Measurements from ENCODE around the gene NRIP2. TPM values are rescaled to one million over a fixed set of nuclear protein-coding genes. Genes with fewer than 3 reads are reported as not detected.

Gene NRIP2
- polyA plus RNA-seq, 4 donors: 5.8 to 36.7 (median 31.9) TPM

- DNase-seq (ENCODE audit: low read depth in 4 of 4, low spot score in 3 of 4): peak; percentile 98 to 99 (median 98)
These were observed 22.3 kb downstream of the NRIP2 start, which contains the start of gene ITFG2 for GRCh38 chr12:2812290-2813213. TSS of gene ITFG2 (plus strand) at chr12:2812668. CDS start at chr12:2812761, 93 bp downstream.

- DNase-seq (ENCODE audit: low read depth in 4 of 4, low spot score in 3 of 4): no peak
These were observed 23.0 kb downstream of the NRIP2 start for GRCh38 chr12:2811801-2812200.

GRCh38 chr12:2806700-2807099 lies 28.1 kb downstream of the NRIP2 start:
- DNase-seq (ENCODE audit: low read depth in 4 of 4, low spot score in 3 of 4): no peak

- no peak for DNase-seq (ENCODE audit: low read depth in 4 of 4, low spot score in 3 of 4)
These were observed 29.7 kb downstream of the NRIP2 start for GRCh38 chr12:2805143-2805520.

GRCh38 chr12:2804393-2805142 lies 30.3 kb downstream of the NRIP2 start:
- DNase-seq (ENCODE audit: low read depth in 4 of 4, low spot score in 3 of 4): no peak

GRCh38 chr12:2803635-2804392 lies 31.0 kb downstream of the NRIP2 start:
- no peak for DNase-seq (ENCODE audit: low read depth in 4 of 4, low spot score in 3 of 4)

GRCh38 chr12:2801044-2801783 lies 33.6 kb downstream of the NRIP2 start:
- no peak for DNase-seq (ENCODE audit: low read depth in 4 of 4, low spot score in 3 of 4)

- no peak for DNase-seq (ENCODE audit: low read depth in 4 of 4, low spot score in 3 of 4)
These were observed 34.7 kb downstream of the NRIP2 start for GRCh38 chr12:2800046-2800570.

- no peak for DNase-seq (ENCODE audit: low read depth in 4 of 4, low spot score in 3 of 4)
These were observed 37.0 kb downstream of the NRIP2 start for GRCh38 chr12:2797721-2798418.

GRCh38 chr12:2796187-2796666 lies 38.6 kb downstream of the NRIP2 start:
- no peak for DNase-seq (ENCODE audit: low read depth in 4 of 4, low spot score in 3 of 4)

GRCh38 chr12:2795291-2796186 lies 39.3 kb downstream of the NRIP2 start:
- DNase-seq (ENCODE audit: low read depth in 4 of 4, low spot score in 3 of 4): peak in 1 of 4 donors; percentile 66

- peak; percentile 76 to 78 (median 78) for DNase-seq (ENCODE audit: low read depth in 4 of 4, low spot score in 3 of 4)
These were observed 40.0 kb downstream of the NRIP2 start, which contains the start of gene FKBP4 for GRCh38 chr12:2794736-2795289. TSS of gene FKBP4 (plus strand) at chr12:2794970. CDS start at chr12:2795140, 170 bp downstream.

- DNase-seq (ENCODE audit: low read depth in 4 of 4, low spot score in 3 of 4): no peak
These were observed 40.6 kb downstream of the NRIP2 start for GRCh38 chr12:2794191-2794735.

- no peak for DNase-seq (ENCODE audit: low read depth in 4 of 4, low spot score in 3 of 4)
These were observed 41.3 kb downstream of the NRIP2 start for GRCh38 chr12:2793561-2793960.

- DNase-seq (ENCODE audit: low read depth in 4 of 4, low spot score in 3 of 4): no peak
These were observed 41.9 kb downstream of the NRIP2 start for GRCh38 chr12:2792671-2793500.

GRCh38 chr12:2791089-2791488 lies 43.7 kb downstream of the NRIP2 start:
- DNase-seq (ENCODE audit: low read depth in 4 of 4, low spot score in 3 of 4): no peak

Data from left renal pelvis (tissue), 4 donors.